ENCODE measurements around the gene BNC2.

The BNC2 gene

GRCh38 chr9:16705111-16705604 lies 165.3 kb downstream of the BNC2 start:
- no peak for DNase-seq

- DNase-seq: no peak
These were observed 166.1 kb downstream of the BNC2 start for GRCh38 chr9:16704116-16705110.

GRCh38 chr9:16701347-16701746 lies 169.1 kb downstream of the BNC2 start:
- DNase-seq: no peak

DNA sequence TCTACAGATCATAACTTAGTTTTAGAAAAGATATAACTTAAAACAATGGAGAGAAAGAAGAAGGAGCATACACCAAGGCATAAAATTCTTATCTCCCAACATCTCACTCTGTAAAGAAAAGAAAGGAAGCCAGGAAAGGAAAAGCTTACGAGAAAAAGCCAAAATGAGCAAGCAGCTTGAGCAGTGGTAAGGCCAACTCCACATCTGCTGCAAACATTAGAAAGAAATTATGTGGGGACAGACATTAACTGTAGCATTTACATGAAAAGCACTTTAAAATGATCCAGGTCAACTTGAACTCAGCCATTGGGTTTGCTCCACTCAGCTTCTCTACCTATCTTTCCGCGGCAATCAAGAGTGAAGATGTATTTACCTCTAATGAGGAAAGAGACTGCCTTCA lies 176.9 kb downstream of the BNC2 start:
- DNase-seq: no peak

- no peak for DNase-seq
These were observed 179.8 kb downstream of the BNC2 start for GRCh38 chr9:16690628-16691027.

- DNase-seq: no peak
These were observed 180.3 kb downstream of the BNC2 start for GRCh38 chr9:16690205-16690604.

DNA sequence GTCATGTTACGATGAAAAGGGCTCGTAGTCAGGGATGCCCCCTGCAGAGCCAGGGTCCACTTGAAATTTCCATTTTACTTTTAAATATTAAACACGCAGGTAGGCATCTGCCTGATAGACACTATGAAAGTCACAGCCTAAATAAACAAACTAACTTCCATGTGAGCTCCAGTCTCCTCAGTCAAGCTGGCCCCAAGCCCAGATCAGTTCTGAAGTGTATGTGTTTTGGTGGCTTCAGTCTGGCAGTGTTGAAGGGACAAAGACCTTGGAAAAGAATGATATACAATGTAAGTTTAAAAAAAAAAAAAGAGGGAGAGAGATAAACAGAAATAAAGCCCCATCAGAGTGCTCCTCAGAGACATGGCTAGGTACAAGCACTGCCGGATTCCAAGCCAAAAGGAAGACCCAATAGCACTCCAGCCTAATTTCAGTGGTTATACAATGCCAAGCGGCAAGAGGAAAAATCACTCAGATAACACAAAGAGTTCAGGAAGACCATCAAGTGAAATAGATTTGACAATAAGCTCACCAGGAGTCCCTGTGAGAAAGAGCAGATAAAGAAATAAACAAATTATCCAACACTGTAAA lies 181.0 kb downstream of the BNC2 start:
- no peak for DNase-seq

DNA sequence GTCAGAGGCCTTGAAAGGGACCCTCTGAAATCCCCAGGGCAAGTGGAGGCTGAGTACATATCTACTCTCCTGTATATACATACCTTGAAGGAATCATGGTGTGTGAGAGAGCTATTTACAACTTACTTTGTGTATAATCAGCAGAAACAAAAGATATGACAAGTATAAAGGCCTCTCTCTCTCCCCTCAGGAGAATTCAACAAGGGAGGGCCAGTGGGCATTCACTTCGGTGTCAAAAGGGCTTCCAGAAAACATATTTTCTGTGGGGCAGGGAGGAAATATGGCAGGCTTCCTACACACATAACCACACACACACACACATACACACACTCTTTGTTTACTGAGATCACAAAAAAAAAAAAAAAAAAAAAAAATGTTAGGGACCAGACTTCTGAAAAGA lies 181.7 kb downstream of the BNC2 start:
- no peak for DNase-seq

GRCh38 chr9:16687678-16688369 lies 182.6 kb downstream of the BNC2 start:
- DNase-seq: no peak

DNA sequence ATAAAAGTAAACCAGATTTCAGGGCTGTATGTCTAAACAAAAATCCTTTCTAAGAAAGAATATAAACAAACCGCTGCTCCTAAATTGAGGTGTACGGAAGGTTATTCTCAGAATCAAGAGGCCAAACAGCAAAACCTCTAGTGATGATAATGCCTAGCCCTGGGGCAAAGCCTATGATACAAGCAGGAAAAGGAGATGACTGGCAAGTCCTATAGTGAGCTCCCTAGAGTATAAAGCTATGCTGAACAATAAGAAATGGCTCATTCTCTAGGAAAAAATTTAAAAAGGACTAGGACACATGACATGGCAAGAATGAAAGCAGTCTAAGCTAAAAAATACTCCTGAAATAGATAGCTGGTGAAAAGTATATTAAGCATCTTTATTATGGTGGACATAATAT lies 187.1 kb downstream of the BNC2 start:
- no peak for DNase-seq

DNA sequence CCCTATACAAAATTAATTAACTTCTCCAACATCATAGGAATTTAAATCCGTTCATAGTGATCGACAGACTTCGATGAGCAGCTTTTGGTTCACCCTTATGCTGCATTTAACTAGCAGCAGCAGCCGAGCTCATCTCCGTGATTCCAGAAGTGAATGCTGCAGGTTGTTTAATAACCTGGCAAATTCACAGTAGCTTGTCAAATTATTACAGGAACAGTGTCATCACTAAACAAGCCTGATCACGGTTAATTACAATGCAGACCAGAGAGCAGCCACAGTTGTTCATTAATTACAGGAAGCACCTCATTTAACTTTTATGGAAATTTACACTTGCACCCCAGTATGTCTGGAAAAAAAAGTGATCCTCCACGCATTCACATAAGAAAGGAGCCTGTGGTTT lies 188.2 kb downstream of the BNC2 start:
- no peak for DNase-seq

- no peak for DNase-seq
These were observed 188.8 kb downstream of the BNC2 start for GRCh38 chr9:16681652-16681987.

DNA sequence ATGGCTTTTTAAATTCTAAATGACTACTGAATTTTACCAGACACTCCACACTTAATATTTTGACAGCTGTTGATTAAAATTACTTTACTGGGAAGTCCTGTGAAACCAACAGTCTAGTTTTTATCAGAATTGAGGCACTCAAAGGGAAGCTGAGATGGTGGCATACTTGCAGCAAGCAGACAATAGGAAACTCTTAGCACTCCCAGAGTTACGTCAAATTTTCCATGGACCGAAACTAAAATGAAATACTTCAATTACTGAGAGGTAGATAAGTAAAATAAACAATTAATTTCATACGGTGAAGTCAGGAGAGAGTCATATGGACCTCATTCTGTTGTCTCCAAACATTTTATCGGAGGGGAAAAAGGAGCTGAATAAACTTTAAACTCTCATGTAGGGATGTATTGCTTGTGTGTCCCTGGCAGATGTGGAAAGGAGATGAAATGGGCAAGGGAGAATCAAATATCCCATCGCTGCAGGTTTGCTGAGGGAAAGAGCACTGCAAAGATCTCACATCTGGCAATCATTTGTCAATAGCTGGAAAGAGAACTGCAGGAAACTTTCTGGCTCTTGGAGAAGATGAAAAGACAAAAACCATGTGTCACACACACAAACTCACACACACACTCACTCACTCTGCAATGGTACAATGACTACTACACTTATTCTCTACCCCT lies 189.4 kb downstream of the BNC2 start:
- DNase-seq: no peak

- DNase-seq: no peak
These were observed 189.9 kb downstream of the BNC2 start for GRCh38 chr9:16680541-16680940.

DNA sequence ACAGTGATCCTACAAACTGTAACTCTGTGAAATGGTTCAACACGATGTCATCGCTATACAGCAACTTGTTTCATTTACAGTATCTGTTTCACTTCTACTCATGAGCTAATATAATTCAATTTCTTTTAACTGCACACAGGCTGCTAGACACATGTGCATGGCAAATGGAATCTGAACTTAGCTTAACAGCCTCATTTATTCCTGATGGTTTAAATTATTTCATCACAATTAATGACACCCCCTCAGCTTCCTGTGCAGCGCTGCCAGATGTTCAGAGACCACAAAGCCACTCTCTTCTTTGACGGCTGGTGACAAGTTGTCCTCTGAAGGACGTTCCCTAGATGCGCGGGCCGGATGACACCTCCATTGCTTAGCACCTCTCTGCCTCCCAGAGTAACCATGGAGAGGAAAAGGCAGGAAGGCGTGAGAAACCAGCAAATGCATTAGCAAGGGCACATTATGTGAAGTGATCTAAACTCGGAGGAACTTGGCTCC lies 191.1 kb downstream of the BNC2 start:
- DNase-seq: no peak

DNA sequence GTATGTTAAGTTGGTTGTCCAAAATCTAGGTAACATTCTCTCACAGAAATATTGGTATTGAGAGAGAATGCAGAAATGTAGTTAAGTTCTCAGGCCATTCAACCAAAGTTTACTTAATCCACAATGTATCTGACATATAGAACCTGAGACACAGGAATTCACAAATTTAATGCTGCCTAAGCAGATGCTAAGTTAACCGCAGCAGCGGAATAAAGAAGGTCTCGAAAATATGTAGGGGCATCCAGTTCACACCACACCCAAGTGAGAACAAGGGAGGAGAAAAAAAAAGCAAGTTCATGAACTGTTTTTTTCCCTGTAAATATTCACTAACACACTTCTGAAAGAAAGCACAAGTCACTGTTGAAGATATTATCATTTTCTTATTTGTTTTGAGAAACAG lies 194.0 kb downstream of the BNC2 start:
- no peak for DNase-seq

DNA sequence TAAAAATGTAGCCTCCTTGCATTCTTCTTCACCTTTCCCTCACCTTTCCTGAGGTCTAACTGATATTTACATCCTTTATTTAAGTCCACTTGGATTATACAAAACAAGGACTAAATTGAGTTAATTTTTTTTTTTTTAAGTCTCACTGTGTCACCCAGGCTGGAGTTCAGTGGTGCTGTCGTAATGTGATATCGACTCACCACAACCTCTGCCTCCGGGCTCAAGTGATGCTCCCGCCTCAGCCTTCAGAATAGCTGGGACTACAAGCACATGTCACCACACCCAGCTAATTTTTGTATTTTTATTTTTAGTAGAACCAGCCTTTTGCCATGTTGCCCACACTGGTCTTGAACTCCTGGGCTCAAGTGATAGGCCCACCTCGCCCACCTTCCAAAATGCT lies 195.3 kb downstream of the BNC2 start:
- no peak for DNase-seq

- no peak for DNase-seq
These were observed 197.3 kb downstream of the BNC2 start for GRCh38 chr9:16673171-16673570.

- DNase-seq: no peak
These were observed 198.0 kb downstream of the BNC2 start for GRCh38 chr9:16672501-16672900.

GRCh38 chr9:16671591-16672137 lies 198.8 kb downstream of the BNC2 start:
- no peak for DNase-seq

- no peak for DNase-seq
These were observed 199.7 kb downstream of the BNC2 start for GRCh38 chr9:16670791-16671190.

GRCh38 chr9:16668734-16669295 lies 201.7 kb downstream of the BNC2 start:
- DNase-seq: no peak
